CD4-positive, alpha-beta memory T cell (primary cell): ENCODE measurements around the gene MYOF. TPM values are rescaled to one million over a fixed set of nuclear protein-coding genes. Genes with fewer than 3 reads are reported as not detected.

Experiments used
- CTCF ChIA-PET: fragments of 350-600 bp; sonication (Branson Sonifier 250); formaldehyde crosslinking; loops from one replicate; lab custom pipeline; 2021; ENCODE audit warnings: inconsistent platforms; ENCODE audit not compliant: partially characterized antibody; lab: Charles Lee
- POLR2A ChIA-PET: fragments of 350-600 bp; sonication (Branson Sonifier 250); formaldehyde crosslinking; loops from one replicate; lab custom pipeline; 2021; ENCODE audit not compliant: partially characterized antibody; lab: Charles Lee
- DNase-seq, 5 donors: peaks; one replicate each; pipeline versions ENCODE4 v3.0.0 to v3.0.0-alpha.2; 2020 to 2022; ENCODE audit warnings: mixed read lengths in 1 of 5
- H3K27ac ChIP-seq: one replicate; pipeline ENCODE4 v1.7.0; 2013; ENCODE audit warnings: low read depth, low read length
- H3K27me3 ChIP-seq: 2 replicates; pipeline ENCODE4 v1.7.0; 2013; ENCODE audit warnings: mild to moderate bottlenecking, low read length, moderate library complexity; ENCODE audit not compliant: insufficient read depth
- H3K36me3 ChIP-seq: 2 replicates; pipeline ENCODE4 v1.7.0; 2013; ENCODE audit warnings: mild to moderate bottlenecking, low read length, moderate library complexity; ENCODE audit not compliant: insufficient read depth
- H3K4me1 ChIP-seq: 2 replicates; pipeline ENCODE4 v1.7.0; 2013; ENCODE audit warnings: mild to moderate bottlenecking, low read length, moderate library complexity; ENCODE audit not compliant: insufficient read depth
- H3K4me3 ChIP-seq, 2 donors: one replicate each; pipeline ENCODE4 v1.7.0; 2013; ENCODE audit warnings: low read length in 2 of 2, mild to moderate bottlenecking in 1 of 2
- H3K9me3 ChIP-seq, 2 donors: one replicate each; pipeline ENCODE4 v1.7.0; 2013; ENCODE audit warnings: low read length in 2 of 2, control low read depth in 1 of 2; ENCODE audit not compliant: control insufficient read depth in 1 of 2
- H3K27ac Mint-ChIP-seq, 7 donors: one replicate each; pipeline ENCODE4 v1.8.0; 2020 to 2021; ENCODE audit warnings: mixed read lengths in 7 of 7, mild to moderate bottlenecking in 6 of 7, inconsistent platforms in 3 of 7, moderate library complexity in 3 of 7
- H3K27me3 Mint-ChIP-seq, 2 donors: one replicate each; pipeline ENCODE4 v1.8.0; 2020 to 2021; ENCODE audit warnings: mixed read lengths in 2 of 2
- H3K36me3 Mint-ChIP-seq, 2 donors: one replicate each; pipeline ENCODE4 v1.8.0; 2020 to 2021; ENCODE audit warnings: mixed read lengths in 2 of 2, inconsistent platforms in 1 of 2, mild to moderate bottlenecking in 1 of 2
- H3K4me1 Mint-ChIP-seq, 4 donors: one replicate each; pipeline ENCODE4 v1.8.0; 2020 to 2021; ENCODE audit warnings: mixed read lengths in 4 of 4, mild to moderate bottlenecking in 1 of 4
- H3K4me3 Mint-ChIP-seq, 8 donors: one replicate each; pipeline ENCODE4 v1.8.0; 2020 to 2021; ENCODE audit warnings: mixed read lengths in 8 of 8, mild to moderate bottlenecking in 7 of 8, moderate library complexity in 6 of 8, inconsistent platforms in 3 of 8
- H3K9me3 Mint-ChIP-seq, 8 donors: one replicate each; pipeline ENCODE4 v1.8.0; 2020 to 2021; ENCODE audit warnings: mixed read lengths in 8 of 8, mild to moderate bottlenecking in 5 of 8, inconsistent platforms in 3 of 8, moderate library complexity in 1 of 8
- intact Hi-C: fragments of 100-400 bp; cut with micrococcal nuclease; formaldehyde crosslinking; loops from one replicate; pipeline ENCODE4 v1.15.1; 2023
- polyA plus RNA-seq, 2 donors: library from polyadenylated mRNA; unstranded; fragments of 300-500 nt; fragmentation: Illumina TruSeq; gene quantifications; one replicate each; pipeline ENCODE4 v1.2.3, GENCODE V29; 2021
- total RNA-seq, 2 experiments: library from RNA; stranded (reverse); gene quantifications; one replicate each; pipeline ENCODE4 v1.2.3, GENCODE V29; 2021

The MYOF gene
- total and polyA plus RNA-seq, 4 experiments from 2014 or later, result 1.2 to 2.2 TPM; not detected in 2

GRCh38 chr10:93266858-93267257 is 215.3 kb downstream of the MYOF start:
- no peak overlapping the region for H3K4me3 Mint-ChIP-seq
- H3K4me1 Mint-ChIP-seq, result peaks cover 4 to 21% (median 9%) of the 10 kb centered on the region in 4 donors
- CTCF ChIA-PET, result no interaction called here
- no peak for DNase-seq
- Histone ChIP-seq H3K27me3 (no peaks in the 10 kb centered on the region), H3K27ac (no peak overlapping the region), H3K9me3 (no peaks in the 10 kb centered on the region), H3K4me3 (no peak overlapping the region), H3K36me3 (no peaks in the 10 kb centered on the region), H3K4me1 (no peaks in the 10 kb centered on the region)
- intact Hi-C loops, result no loop called here
- no peaks in the 10 kb centered on the region for H3K36me3 Mint-ChIP-seq
- no peaks in the 10 kb centered on the region for H3K27me3 Mint-ChIP-seq
- POLR2A ChIA-PET, result no interaction called here
- no peak overlapping the region for H3K27ac Mint-ChIP-seq
- H3K9me3 Mint-ChIP-seq, result peaks cover 0 to 9% (median 5%) of the 10 kb centered on the region in 8 donors

DNA sequence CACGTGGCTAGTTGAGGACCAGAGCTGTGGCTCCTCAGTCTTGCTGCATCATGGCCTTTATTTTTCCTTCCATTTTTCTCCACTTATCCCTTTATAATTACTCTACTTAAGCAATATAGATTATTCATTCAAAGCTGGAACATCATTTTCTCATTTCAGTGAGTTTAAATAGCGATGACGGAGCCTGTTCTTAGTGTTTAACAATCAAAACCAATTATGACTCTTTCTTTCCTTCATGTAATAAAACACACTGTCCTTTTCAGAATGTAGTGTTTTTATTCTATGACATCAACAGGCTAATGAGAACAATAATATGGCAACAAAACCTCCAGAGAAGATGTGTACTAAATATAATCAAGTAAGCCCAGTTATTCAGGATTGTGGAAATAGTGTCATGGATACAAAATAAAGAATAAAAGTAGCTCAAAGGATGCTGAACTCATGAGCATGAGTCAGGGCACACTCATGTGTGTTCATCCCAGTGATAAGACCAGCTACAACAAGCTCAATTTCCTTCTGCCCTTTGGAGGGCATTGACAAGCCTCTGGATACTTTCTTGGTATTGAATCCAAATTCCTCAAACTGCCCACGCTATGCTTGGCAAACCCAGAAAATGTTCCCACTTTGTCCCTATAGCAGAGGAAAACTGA is 220.0 kb downstream of the MYOF start:
- DNase-seq, result no peak
- no peaks in the 10 kb centered on the region for H3K36me3 ChIP-seq
- Mint-ChIP-seq H3K36me3 (no peaks in the 10 kb centered on the region), H3K4me3 (no peak overlapping the region), H3K4me1 (peaks cover 0 to 5% (median 3%) of the 10 kb centered on the region in 4 donors), H3K9me3 (no peaks in the 10 kb centered on the region), H3K27ac (no peak overlapping the region), H3K27me3 (no peaks in the 10 kb centered on the region)
- CTCF ChIA-PET, result interaction anchor here (1.8 kb wide), 1 partner anchor 146 kb away, joined by 4 read pairs; no protein-coding TSS in a partner anchor
- H3K4me1 ChIP-seq, result no peaks in the 10 kb centered on the region
- no peaks in the 10 kb centered on the region for H3K9me3 ChIP-seq
- H3K27ac ChIP-seq, result no peak overlapping the region
- intact Hi-C loops, result no loop called here
- H3K27me3 ChIP-seq, result no peaks in the 10 kb centered on the region
- POLR2A ChIA-PET, result no interaction called here
- H3K4me3 ChIP-seq, result no peak overlapping the region

- no peaks in the 10 kb centered on the region for H3K36me3 ChIP-seq
- Mint-ChIP-seq H3K9me3 (no peaks in the 10 kb centered on the region), H3K27ac (no peak overlapping the region), H3K4me3 (no peak overlapping the region), H3K36me3 (no peaks in the 10 kb centered on the region), H3K4me1 (no peaks in the 10 kb centered on the region), H3K27me3 (no peaks in the 10 kb centered on the region)
- no peaks in the 10 kb centered on the region for H3K9me3 ChIP-seq
- no peaks in the 10 kb centered on the region for H3K4me1 ChIP-seq
- intact Hi-C loops, result no loop called here
- H3K27ac ChIP-seq, result no peak overlapping the region
- no peak overlapping the region for H3K4me3 ChIP-seq
- CTCF ChIA-PET, result interaction anchor here (1.8 kb wide), 1 partner anchor 145 kb away, joined by 4 read pairs; no protein-coding TSS in a partner anchor
- no peaks in the 10 kb centered on the region for H3K27me3 ChIP-seq
- no peak for DNase-seq
- POLR2A ChIA-PET, result no interaction called here
Observed at GRCh38 chr10:93261089-93261488, 221.0 kb downstream of the MYOF start.

GRCh38 chr10:93259126-93259525 is 223.0 kb downstream of the MYOF start:
- no peaks in the 10 kb centered on the region for H3K27me3 ChIP-seq
- intact Hi-C loops, result no loop called here
- H3K4me1 ChIP-seq, result no peaks in the 10 kb centered on the region
- H3K27me3 Mint-ChIP-seq, result no peaks in the 10 kb centered on the region
- H3K27ac Mint-ChIP-seq, result no peak overlapping the region
- no peaks in the 10 kb centered on the region for H3K9me3 Mint-ChIP-seq
- no peak overlapping the region for H3K4me3 ChIP-seq
- no peaks in the 10 kb centered on the region for H3K36me3 ChIP-seq
- H3K9me3 ChIP-seq, result no peaks in the 10 kb centered on the region
- H3K4me3 Mint-ChIP-seq, result no peak overlapping the region
- DNase-seq, result no peak
- CTCF ChIA-PET, result no interaction called here
- no peaks in the 10 kb centered on the region for H3K36me3 Mint-ChIP-seq
- H3K4me1 Mint-ChIP-seq, result no peaks in the 10 kb centered on the region
- H3K27ac ChIP-seq, result no peak overlapping the region
- POLR2A ChIA-PET, result no interaction called here

Other genes with a start within 250 kb of the MYOF start
- under 1 TPM; 0.17 to 0.30 TPM for gene CEP55, start 14.3 kb upstream of the MYOF start, total RNA-seq
- gene CEP55, start 14.3 kb upstream of the MYOF start, polyA plus RNA-seq, result under 1 TPM; 0.36 to 0.69 TPM
- not detected for gene FFAR4, start 84.3 kb upstream of the MYOF start, total RNA-seq
- gene FFAR4, start 84.3 kb upstream of the MYOF start, polyA plus RNA-seq, result not detected
- not detected for gene RBP4, start 118.9 kb upstream of the MYOF start, total RNA-seq
- not detected for gene RBP4, start 118.9 kb upstream of the MYOF start, polyA plus RNA-seq
- gene PDE6C, start 130.2 kb upstream of the MYOF start, total RNA-seq, result not detected
- gene PDE6C, start 130.2 kb upstream of the MYOF start, polyA plus RNA-seq, result not detected
- 10 to 100 TPM; 21.6 to 32.5 TPM for gene FRA10AC1, start 220.3 kb upstream of the MYOF start, total RNA-seq
- 1 to 10 TPM; 7.1 to 8.6 TPM for gene FRA10AC1, start 220.3 kb upstream of the MYOF start, polyA plus RNA-seq